HS-27A (cell line): ENCODE data around the gene STK24.

Source experiments
- DNase-seq: peaks from one replicate; pipeline ENCODE4 v3.0.0-alpha.2; 2012; ENCODE audit warnings: low read depth, missing footprints

STK24 gene

DNA sequence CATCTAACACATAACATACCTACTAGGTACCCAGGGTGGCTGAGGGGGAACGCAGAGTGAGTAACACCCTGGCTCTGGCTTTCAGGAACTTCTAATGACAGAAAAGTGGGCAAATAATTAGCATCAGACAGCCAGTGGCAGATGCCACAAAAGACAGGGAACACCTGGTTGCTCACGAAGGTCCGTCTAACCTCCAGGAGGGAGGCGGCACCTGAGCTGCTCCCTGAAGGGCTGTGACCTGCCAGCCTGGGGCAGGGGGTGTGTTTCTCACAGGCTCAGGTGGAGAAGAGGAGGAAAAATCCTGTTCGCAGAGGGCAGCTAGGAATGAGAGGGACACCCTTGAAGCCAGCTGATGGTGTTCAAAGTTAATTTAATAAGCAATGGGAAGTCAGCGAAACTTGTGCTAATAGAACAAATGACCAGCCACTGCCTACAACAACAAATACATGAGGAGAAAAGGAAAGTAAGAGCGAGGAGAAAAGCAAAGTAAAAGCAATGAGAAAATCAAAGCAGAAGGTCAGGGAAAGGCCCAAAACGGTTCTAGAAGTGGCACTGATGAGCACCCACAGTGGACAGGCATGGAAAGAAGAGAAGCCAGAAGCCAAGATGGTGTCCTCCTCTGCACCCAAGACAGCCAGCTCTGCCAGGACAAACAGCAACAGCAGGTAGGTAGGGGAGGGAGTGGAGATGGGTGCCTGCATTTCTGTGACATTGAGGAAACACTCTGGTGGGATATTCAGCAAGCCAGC is 87.3 kb downstream of the STK24 start:
- no peak for DNase-seq

DNA sequence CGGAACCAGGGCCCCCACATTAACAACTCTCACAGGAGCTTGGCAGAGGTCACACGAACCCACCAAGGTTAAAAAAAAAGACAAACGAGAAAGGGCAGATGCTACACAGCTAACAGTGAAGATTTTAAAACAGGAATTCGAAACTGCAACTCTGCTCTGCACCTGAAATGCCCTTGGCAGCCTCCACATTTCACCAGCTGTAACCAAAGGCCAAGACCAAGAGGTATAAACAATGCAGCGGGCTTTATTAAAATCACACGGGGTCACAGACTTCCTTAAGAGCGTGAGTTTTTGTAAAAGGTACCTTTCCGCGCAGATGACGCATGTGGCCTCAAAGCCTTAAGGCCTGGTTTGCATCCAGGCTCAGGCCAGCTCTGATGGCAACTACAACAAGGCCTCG is 88.2 kb downstream of the STK24 start:
- DNase-seq = no peak

DNA sequence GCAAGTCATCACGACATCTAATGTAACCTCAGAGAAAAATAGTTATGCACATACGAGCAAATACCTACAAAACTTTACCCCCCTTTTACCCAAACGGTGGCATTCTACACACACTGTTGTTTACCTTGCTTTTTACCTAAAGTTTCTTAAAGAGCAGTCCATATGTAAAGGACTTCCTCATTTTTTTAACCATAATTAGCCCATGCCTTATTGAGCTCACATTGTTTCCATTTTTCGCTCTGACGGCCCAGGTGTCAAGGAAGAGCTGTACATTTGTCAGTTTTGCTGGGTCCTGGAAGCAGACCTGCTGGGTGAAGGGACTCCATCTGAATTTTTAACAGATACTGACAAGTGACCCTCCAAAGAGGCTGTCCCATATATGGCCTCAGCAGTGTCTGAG is 89.4 kb downstream of the STK24 start:
- DNase-seq = no peak

DNA sequence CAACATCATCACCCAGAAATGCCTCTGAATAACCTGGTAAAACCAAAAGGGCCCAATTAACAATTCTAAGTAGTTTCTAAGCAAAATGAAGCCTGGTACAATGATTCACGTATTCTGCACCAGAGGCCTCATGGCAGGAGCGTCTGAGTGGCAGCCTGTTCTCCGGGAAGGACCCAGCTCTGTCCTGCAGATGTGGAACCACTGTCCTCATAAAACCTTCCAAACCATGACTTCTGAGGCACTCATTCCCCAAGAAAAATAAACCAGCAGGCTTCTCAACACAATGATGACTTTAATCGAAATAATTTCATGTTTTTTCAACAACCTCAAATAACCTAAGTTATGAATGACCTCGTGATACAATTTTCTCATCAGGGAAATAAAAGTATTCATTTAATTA is 89.9 kb downstream of the STK24 start:
- no peak for DNase-seq

DNA sequence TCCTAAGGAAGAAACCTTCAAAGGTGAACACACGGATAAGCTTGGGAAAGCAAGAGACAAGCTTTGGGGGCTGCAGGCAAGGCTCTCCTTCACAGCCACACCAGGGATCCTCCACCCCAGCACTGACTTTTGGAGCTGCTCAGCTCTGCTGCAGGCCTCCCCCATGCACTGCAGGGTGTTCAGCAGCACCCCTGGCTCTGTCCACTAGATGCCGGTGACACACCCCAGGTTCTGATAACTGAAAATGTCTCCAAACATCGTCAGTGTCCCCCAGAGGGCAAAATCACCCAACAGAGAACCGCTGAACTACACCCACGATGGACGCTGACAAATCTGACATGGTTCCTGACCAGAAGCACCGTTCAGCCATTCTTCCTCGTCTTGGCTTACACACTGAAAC is 90.5 kb downstream of the STK24 start:
- no peak for DNase-seq

DNA sequence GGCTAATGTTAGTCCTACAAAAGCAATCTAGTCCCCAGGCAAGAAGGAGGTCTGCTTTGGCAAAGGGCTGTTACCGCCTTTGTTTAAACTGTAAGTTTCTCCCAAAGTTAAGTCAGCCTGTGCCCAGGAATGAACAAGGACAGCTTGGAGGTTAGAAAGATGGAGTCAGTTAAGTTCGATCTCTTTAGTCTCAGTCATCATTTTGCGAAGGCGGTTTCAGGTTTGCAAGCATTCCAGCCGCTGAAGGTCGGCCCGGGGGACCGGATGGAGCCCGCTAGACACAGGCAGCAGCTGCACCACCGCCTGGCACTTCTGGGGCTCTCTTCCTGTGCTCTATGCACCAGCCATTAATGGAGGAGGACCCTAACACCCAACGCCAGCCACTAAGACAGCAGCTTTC is 91.3 kb downstream of the STK24 start:
- no peak for DNase-seq

DNA sequence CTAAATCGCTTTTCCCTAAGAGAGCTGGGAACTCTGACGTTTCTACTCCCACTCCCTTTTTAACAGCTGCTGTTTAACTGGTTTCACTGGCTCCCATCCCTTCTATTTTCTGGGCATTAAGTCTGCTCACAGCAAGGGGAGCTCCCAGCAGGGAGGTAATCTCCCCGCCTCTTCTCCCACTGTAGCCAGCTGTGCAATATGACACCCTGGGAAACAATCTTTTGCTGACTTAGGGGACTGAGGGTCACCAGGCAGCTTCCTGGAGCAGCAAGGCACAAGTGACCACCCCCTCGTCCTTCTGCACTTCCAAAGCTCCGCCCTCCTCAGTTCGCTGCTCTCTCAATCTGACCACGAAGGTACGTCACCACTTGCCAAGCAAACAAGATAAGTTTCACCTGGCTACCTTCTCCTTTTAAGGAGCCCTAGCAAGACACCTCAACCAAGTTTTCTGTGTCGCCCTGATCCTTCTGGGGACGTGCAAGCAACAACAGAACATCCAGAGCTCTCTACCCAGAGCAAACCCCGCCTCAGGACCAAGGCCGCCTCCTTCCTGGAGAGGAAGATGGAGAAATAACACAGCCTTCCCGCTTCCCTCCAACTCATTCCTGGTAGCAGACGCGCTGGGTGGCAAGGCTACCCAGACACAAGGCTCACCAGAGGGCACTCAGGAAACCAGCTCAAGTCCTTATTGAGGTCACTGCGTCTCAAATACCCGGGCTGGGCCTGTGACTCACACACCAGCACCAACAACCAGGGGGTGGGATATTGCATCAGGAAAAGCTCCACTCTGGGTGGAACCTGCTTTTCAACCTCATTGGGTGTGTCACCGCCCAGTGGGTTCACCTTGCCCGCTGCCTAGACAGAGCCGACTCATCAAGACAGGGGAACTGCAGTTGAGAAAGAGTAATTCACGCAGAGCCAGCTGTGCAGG is 92.4 kb downstream of the STK24 start:
- peak; percentile 81 for DNase-seq

DNA sequence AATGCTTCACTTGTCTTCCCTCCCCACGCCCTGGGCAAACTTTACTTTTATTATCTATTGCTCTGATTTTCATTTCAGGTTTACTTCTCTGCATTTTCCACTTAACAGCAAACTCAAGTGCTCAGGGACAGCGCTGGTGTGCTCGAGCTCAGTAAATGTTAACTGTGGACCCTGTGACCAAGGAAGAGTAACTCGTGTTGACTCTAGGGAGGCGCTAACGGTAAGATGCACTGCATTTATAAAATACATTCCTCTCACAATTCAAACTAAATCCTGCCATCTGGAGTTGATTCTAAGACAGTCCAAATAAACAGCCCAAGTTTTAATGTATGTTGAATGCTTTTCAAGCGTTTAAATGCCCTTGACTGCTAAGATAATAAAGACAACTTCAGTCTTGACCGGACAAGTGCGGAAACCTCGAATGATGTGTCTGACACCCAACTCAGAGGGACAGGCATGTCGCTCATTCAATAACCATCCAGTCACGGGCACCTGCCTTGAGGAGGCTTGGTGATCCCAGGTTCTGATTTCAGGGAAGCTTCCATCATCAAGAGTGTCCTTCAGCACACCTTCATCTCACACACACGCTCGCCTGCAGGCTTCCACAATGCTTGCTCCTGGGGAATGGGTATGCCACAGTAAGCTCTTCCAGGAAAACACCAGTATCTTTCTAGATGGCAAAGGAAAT is 93.2 kb downstream of the STK24 start:
- DNase-seq = no peak

DNA sequence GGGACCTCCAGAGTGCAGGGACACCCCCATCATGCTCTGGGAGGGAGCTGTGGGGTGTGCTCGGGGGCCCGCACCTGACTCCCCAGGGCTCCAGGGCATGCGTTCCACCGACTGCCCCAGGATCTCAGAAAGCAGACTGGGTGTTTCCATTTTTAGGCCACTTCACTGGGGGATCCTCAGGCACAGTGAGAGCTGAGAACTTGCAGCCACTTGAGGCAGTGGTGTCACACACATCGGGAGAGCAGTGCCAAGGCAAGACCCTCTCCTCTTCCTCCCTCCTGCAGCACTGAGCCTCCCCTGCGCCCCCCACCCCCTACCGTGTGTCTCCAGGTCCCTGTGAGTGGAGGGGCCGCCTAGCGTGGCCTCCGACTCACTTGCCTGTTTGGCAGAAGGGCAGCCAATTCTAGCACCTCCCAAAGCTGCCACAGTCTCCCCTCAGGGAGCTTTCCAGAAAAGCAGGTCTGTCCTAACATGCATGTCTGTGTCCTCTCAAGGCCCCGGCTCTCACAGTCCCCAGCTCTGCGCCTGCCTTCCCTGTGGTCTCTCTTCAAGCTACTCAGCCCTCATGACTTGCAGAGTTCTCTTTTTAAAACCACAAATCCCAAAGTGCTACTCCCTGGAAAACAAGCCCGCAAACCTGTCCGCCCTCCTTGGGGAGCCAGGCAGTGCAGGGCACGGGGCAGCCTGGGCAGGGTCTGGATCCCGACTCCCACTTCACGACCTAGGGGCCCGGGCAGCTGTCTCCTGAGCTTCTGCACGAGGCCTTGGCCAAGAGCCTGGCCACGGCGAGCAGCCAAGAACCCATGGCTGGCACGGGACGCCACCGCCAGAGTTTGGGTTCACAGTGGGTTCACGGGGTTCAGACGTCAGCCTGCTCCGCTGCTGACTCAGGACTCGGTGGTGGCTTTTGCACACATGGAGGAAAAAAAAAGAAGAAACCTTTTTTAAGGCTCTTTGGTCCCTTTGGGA is 94.1 kb downstream of the STK24 start:
- DNase-seq = no peak

DNA sequence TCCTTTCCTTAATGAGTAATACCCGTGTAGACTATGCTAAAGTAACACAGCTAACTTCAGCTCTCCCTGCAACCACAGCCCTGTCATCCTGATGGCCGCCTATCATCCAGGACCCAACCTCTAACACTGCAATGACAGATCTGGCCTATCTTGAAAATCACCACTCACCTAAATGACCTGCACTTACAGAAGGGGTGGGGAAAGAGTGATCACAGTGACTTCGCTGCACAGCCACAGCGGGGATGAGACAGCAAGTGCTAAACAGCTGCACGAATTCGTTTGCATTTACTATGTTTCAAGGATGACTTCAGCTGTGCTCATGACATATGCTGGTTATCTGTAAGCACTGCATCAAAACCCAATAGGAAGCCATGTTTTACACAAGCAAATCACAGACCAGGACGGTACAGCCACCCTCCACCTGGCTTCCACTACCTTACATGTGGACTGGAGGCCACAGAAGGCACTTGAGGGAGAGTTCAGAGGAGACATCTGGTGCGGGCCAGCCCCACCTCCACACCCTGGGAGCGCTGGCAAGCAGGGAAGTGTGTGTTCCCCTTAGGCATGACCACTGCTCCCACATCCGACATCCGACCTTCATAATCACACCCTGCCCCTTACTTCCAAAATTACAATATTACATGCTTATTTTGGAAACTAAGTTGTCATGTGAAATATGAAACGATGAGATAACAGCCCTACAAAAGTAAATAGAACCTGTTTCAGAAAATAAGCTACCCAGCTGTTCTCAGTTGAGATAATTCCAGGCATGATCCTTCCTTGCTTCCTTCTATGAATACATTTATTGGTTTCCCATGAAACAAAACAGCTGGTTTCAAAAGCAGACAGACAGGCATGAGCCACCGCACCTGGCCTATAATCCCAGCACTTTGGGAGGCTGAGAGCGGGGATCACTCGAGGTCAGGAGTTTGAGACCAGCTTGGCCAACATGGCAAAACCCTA is 95.7 kb downstream of the STK24 start:
- no peak for DNase-seq

DNA sequence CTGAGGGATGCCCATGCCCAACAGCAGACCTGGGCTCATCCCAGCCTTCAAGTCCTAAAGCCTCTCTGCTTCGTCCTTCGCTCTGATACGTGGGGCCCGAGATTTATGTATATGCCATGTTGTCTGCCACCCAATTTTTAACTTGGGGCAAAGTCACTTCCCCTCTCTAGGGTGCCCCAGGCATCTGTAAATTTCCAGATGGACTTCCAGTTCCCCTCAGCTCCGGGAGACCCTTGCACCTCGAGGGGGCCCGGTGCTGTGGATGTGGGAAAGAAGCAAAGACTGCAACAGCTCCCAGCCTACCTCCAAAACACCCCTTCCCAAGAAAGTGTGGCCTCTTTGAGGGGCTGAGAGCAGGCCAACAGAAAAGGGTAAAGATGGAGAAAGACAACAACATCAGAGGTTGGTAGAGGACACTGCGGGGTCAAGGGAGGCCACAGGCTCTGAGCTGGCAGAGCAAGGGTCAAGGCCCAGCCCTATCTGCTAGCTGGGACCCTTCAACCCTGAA is 97.4 kb downstream of the STK24 start:
- DNase-seq = no peak

DNA sequence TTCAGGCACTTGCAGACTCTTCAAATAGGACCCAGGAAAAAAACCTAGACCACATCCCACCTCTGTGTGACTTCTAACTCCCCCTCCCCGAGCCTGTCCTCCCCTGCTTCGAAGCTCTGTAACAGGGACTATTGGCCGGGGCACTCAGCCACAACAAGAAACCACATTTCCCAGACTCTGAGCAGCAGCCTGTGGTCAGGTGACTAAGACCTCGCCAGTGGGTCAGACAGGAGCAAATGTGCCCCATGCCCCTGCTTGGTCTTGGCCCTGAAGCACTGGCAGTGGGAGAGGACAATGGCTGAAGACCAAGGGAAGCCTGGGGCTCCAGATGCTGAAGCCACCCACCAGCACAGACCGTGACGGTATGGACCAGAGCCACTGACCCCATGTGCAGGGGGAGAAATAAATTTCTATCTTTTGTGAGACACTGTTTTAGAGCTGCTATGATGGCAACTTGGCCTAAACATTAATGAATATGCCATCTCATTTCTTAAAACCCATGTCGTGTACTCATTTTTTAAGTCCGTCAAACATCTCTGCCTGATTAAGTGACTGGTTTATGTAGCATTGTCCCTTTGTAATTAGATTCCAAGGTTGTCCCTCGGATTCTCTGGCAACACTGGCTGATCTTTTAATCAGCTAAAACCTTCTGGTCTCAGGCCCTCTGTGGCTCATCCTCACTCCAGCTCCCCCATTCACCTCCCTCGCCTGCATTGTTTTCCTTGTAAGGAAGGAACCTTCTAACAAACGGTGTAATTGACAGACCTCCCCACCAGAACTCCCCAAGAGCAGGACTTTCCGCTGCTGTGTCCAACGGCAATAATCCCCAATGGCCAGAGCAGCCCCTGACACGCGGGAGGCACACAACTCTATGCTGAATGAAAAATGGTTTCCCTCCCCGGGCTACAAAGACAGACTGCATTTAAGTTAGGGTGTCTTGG is 98.4 kb downstream of the STK24 start:
- no peak for DNase-seq

DNA sequence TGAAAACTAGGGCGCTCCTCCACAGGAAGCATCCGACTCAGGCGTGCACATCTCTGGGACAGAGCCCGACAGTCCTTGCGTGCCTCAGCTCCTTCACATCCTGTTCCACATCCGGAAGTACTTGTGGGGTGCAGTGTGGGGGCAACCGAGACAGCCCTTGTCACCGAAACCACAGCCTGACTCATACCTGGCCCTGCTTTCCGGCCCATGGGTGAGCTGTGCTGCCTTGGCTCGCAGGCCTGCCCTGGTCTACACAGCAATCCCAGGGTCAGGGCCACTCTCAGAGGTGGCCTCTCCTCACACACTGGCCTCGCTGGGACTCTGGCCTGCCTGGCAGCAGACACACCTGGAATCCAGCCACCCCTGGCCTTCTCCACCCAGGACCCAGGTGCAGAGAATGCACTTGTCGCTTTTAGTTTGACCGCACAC is 100.4 kb downstream of the STK24 start:
- DNase-seq = no peak

DNA sequence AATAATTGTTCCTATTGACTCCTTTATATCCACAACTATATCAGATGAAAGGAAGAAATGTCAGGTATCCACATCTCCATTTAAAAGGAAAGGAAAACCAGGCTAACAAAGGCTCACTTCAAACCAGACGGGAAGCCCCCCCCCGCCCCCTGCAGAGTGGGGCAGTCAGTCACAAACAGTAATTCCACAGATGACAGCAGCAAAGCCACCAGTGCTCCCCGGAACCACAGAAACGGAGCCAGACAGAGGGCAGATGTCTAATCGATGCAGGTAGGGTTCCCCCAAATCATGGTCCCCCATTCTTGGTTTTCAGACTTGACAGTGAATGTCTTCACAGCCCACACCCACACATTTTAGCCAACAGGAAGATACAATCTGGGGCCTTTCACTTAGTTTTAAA is 100.8 kb downstream of the STK24 start:
- DNase-seq = no peak

DNA sequence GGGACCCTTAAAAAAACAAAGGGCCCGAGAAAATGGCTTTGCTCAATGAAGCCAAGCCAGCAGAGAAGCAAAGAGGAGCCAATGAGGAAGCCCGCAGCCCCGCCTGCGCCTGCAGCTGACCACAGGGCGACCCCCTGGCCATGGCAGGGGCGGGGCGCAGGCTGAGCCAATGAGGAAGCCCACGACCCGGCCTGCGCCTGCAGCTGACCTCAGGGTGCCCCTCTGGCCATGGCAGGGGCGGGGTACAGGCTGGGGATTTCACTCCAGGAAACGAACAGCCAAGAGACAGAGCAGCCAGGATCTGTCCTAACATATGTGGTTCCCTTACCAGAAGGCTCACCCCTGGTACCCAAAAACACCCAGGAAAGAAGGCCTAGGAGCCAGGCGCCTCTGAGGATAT is 101.4 kb downstream of the STK24 start:
- no peak for DNase-seq

DNA sequence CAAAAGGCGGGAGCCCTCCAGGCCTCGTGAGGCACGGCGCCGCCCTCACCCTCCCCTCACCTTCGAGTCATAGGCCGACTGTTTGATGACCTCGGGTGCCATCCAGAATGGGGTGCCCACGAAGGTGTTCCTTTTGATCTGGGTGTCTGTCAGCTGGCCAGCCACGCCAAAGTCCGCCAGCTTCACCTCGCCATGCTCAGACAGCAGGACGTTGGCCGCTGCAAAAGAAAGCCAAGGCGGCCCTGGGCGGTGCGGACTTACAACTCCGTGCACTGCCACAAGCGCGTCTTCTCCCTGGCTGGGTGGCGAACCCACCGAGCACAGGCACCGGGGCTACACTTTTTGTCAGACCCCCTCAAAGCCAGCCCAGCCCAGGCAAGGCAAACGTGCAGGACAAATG is 102.1 kb downstream of the STK24 start:
- DNase-seq = no peak

DNA sequence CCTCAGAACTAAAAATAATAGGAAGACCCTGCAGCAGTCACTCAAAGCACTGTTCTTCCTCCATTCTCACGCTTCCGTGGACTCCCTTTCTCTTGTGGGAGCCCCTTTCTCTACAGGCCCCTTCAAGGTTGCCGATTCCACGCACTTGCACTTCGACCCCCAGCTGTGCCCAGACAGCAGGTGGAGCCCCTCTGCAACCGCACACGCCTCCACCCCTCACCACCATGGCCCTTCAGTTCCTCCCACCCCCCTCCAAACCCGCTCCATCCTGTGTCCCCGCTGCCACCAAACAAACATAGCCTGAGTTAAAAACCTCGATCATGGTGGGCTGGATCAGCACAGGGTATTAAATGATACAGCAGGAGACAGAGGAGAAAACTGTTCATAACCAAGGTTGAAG is 102.6 kb downstream of the STK24 start:
- DNase-seq = no peak

DNA sequence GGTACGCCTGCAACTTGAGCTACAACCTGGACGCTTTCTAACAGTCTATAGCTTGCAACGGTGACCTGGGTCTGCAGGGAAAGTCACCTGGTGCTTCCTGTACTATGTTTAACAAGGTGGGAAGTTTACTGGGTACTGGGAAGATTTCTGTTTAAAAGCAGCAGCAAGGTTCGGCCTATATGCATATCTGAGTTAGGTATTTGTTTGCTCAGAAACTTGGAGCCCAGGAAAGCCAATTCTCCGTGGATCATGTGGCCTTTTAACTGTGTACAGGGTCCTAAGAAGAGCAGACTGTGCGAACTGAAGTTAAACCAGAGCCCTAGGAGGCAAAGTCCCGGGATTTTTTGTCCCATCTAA is 103.1 kb downstream of the STK24 start:
- no peak for DNase-seq

DNA sequence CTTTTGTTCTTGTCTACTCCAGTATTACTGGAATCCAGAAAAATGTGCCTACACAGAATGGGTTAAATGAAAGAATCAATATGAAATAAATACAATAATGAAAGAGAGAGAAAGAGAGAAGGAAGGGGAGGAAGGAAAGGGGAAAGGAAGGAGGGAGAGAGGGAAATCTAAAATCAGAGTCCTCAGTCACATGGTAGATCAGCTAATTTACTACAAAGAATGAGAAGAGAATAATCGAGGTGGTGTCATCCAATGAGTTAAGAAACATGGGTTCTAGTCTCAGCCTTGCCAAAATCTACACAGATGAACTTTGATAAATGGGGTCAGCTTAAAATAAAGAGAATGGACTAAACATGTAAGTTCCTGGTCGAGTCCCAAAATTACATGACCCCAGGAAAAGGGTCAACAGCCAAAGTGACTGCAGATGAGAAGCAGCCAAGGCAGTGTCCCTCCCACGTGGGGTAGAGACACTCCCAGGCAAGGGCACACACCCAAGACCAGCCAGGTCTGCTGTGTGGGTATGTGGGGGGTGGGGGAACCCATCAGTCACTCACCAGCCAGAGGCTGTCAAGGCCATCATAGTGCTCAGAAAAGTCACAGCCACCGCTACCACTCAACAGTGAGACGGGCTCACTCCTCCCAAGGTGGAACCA is 103.6 kb downstream of the STK24 start:
- no peak for DNase-seq
